Smooth muscle cell (in vitro differentiated cells): ENCODE results near the gene STX11. TPM values are rescaled to one million over a fixed set of nuclear protein-coding genes. Genes with fewer than 3 reads are reported as not detected.
A peak's percentile ranks its signal among the peaks of the same experiment; 100 is the strongest.

Experiments used
- DNase-seq: peaks from one replicate; lab custom pipeline; 2025; ENCODE audit not compliant: unreplicated experiment; lab: John Stamatoyannopoulos, UW
- H2AFZ ChIP-seq: fragments of 200-600 bp; sonication (generic); 2 replicates; pipeline ENCODE4 v1.6.0; 2016; ENCODE audit warnings: antibody characterized with exemption, low read depth, mild to moderate bottlenecking
- H3F3A ChIP-seq: fragments of 200-600 bp; sonication (generic); 2 replicates; pipeline ENCODE4 v1.6.0; 2017; ENCODE audit warnings: antibody characterized with exemption, low read depth
- H3K27ac ChIP-seq: fragments of 200-600 bp; sonication (generic); 2 replicates; pipeline ENCODE4 v1.5.1; 2016; ENCODE audit warnings: low read depth, mild to moderate bottlenecking
- H3K27me3 ChIP-seq: fragments of 200-600 bp; sonication (generic); 2 replicates; pipeline ENCODE4 v1.6.1; 2016; ENCODE audit warnings: low read depth, mild to moderate bottlenecking
- H3K36me3 ChIP-seq: fragments of 200-600 bp; sonication (generic); 2 replicates; pipeline ENCODE4 v1.5.1; 2016; ENCODE audit warnings: low read depth
- H3K4me1 ChIP-seq: fragments of 200-600 bp; sonication (generic); 2 replicates; pipeline ENCODE4 v1.5.1; 2016; ENCODE audit warnings: low read depth
- H3K4me2 ChIP-seq: fragments of 200-600 bp; sonication (generic); 2 replicates; pipeline ENCODE4 v1.6.0; 2016; ENCODE audit warnings: mild to moderate bottlenecking
- H3K4me3 ChIP-seq: fragments of 200-600 bp; sonication (generic); 2 replicates; pipeline ENCODE4 v1.5.1; 2016; ENCODE audit warnings: mild to moderate bottlenecking
- H3K79me2 ChIP-seq: fragments of 200-600 bp; sonication (generic); 2 replicates; pipeline ENCODE4 v1.6.0; 2016; ENCODE audit warnings: low read depth, mild to moderate bottlenecking
- H3K9ac ChIP-seq: fragments of 200-600 bp; sonication (generic); 2 replicates; pipeline ENCODE4 v1.6.0; 2016; ENCODE audit warnings: low read depth
- H3K9me3 ChIP-seq: fragments of 200-600 bp; sonication (generic); replicated peaks from 2 replicates; pipeline ENCODE4 v1.5.1; 2016; ENCODE audit warnings: low read depth
- H4K20me1 ChIP-seq: fragments of 200-600 bp; sonication (generic); 2 replicates; pipeline ENCODE4 v1.6.0; 2016; ENCODE audit warnings: low read depth
- WGBS: methylation state at CpG from one replicate; pipeline ENCODE4 v1.1.7; 2016; ENCODE audit warnings: low lambda C conversion rate; 5-methylcytosine and 5-hydroxymethylcytosine counted together
- polyA plus RNA-seq: library from polyadenylated mRNA; unstranded; fragments of >200 nt; fragmentation: Nextera tagmentation; extraction: Ambion mirVana; gene quantifications from 2 replicates; pipeline ENCODE4 v1.2.1, GENCODE V29; 2016
- total RNA-seq: library from RNA; depleted of rRNA; stranded (reverse); fragments of >200 nt; gene quantifications from 2 replicates; pipeline ENCODE4 v1.2.3, GENCODE V29; 2014
- TF ChIP-seq, protein P1 (sequence below): fragments of 200-600 bp; sonication (generic); IDR thresholded peaks from 2 replicates; pipeline ENCODE4 v1.5.1; 2017; ENCODE audit warnings: borderline replicate concordance, mild to moderate bottlenecking, antibody characterized with exemption; ENCODE audit not compliant: insufficient read depth, poor library complexity, severe bottlenecking

STX11 gene
- total RNA-seq (0.27 and 0.72 TPM in 2 replicates), polyA plus RNA-seq (0.53 and 1.3 TPM in 2 replicates)

DNA sequence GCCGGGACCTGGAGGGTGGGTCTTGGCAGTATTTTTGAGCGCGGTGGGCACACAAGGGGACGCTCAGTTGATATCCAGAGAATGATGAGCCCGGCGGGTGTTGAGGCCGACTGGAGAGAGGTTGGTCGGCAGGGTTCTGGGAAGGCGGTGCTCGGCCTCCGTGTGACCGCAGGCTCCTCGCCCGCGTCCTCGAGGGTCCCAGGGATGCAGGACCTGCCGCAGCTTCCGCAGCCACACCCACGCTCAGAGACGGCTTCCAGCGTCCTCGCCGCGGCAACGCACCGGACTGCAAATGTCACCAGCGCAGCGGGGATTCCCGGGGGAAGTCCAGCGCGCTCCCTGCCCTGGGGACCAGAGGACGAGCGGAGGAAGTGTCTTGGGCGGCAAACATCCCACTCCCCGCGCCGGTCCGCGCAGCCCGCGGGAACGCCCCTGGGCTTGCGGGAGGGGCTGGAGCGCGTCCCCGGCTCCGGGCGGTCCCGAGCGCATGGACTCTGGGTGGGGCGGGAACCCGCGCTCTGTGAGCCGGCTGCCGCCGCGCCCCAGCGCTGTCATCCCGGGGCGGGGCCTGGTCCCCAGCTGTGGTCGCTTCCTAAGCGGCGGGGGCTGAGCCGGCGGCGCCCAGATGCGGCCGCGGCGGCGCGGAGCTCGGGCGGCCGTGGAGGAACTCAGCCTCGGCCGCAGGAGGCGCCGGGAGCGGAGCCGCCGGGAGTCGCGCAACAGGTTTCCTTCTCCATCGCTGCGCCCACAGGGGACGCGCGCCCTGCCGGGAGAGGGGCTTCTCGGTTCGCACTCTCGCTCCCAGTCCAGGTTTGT, at the start of gene STX11:
TSS of gene STX11 (plus strand) at position 624 of the 816 bp plus-strand sequence. CDS start 36,111 bp downstream, outside the sequence.
- Histone ChIP-seq H3K27me3 (peaks cover 36% of the 10 kb centered on the region), H3K9ac (no peak within 1 kb of the TSS)
- WGBS = under 1% methylated on average over 75 of the region's 93 CpGs

DNA sequence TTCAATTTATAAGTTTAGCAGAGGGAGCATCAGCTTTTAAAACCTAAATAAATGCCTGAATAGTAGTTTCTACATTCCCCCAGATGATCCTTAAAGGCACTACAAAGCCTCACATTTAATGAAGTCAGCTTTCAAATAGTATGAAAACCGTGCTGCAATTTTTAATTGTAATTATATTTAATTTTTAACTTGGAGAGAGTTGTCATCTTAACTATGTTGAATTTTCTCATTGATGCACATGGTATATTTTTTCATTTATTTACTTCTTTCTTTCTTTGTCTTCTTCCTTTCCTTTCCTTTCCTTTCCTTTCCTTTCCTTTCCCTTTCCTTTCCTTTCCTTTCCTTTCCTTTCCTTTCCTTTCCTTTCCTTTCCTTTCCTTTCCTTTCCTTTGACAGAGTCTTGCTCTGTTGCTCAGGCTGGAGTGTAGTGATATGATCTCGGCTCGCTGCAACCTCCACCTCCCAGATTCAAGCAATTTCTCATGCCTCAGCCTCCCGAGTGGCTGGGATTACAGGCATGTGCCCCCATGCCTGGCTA, 47.2 kb upstream of the STX11 start:
- TF ChIP-seq, protein P1, sequence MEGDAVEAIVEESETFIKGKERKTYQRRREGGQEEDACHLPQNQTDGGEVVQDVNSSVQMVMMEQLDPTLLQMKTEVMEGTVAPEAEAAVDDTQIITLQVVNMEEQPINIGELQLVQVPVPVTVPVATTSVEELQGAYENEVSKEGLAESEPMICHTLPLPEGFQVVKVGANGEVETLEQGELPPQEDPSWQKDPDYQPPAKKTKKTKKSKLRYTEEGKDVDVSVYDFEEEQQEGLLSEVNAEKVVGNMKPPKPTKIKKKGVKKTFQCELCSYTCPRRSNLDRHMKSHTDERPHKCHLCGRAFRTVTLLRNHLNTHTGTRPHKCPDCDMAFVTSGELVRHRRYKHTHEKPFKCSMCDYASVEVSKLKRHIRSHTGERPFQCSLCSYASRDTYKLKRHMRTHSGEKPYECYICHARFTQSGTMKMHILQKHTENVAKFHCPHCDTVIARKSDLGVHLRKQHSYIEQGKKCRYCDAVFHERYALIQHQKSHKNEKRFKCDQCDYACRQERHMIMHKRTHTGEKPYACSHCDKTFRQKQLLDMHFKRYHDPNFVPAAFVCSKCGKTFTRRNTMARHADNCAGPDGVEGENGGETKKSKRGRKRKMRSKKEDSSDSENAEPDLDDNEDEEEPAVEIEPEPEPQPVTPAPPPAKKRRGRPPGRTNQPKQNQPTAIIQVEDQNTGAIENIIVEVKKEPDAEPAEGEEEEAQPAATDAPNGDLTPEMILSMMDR = no peak
- Histone ChIP-seq H3K27me3 (no peaks in the 10 kb centered on the region), H3F3A (no peaks in the 10 kb centered on the region), H3K27ac (no peak overlapping the region), H3K4me2 (no peak overlapping the region), H4K20me1 (no peaks in the 10 kb centered on the region), H3K4me3 (no peak overlapping the region), H3K9ac (no peak overlapping the region), H3K4me1 (no peaks in the 10 kb centered on the region), H3K79me2 (no peaks in the 10 kb centered on the region), H3K9me3 (no peaks in the 10 kb centered on the region), H3K36me3 (no peaks in the 10 kb centered on the region), H2AFZ (no peak overlapping the region)
- WGBS = 79% methylated on average over 4 of the region's 4 CpGs
- DNase-seq = no peak

More for the DNA sequence above, at the start of gene STX11:
- H4K20me1 ChIP-seq = no peaks in the 10 kb centered on the region
- no peak within 1 kb of the TSS for H3K27ac ChIP-seq
- peaks cover 5% of the 10 kb centered on the region for H3K4me1 ChIP-seq
- peak within 1 kb of the TSS; percentile 75 for H2AFZ ChIP-seq
- TF ChIP-seq, protein P1 = no peak
- peak; percentile 58 for DNase-seq
- H3F3A ChIP-seq = no peaks in the 10 kb centered on the region
- no peaks in the 10 kb centered on the region for H3K79me2 ChIP-seq
- H3K36me3 ChIP-seq = no peaks in the 10 kb centered on the region
- peak within 1 kb of the TSS; percentile 87 for H3K4me2 ChIP-seq
- H3K9me3 ChIP-seq = no peaks in the 10 kb centered on the region
- peak within 1 kb of the TSS; percentile 68 for H3K4me3 ChIP-seq

- Histone ChIP-seq H3F3A (no peaks in the 10 kb centered on the region), H3K27ac (no peak overlapping the region), H3K27me3 (no peaks in the 10 kb centered on the region), H3K36me3 (no peaks in the 10 kb centered on the region), H3K4me3 (no peak overlapping the region), H3K79me2 (no peaks in the 10 kb centered on the region), H2AFZ (no peak overlapping the region), H3K4me2 (no peak overlapping the region), H3K9ac (no peak overlapping the region), H4K20me1 (no peaks in the 10 kb centered on the region), H3K4me1 (no peaks in the 10 kb centered on the region), H3K9me3 (no peaks in the 10 kb centered on the region)
- no peak for DNase-seq
- TF ChIP-seq, protein P1 = no peak
- WGBS = 62% methylated on average over 4 of the region's 4 CpGs
Observed at GRCh38 chr6:144104488-144104887, 45.8 kb upstream of the STX11 start.
